GM12801 (cell line): ENCODE data around the gene YY1.

Experiments used
- CTCF ChIP-seq: IDR thresholded peaks from one replicate; pipeline ENCODE4 v1.5.1; 2011; ENCODE audit warnings: control low read depth; ENCODE audit not compliant: insufficient read length; ENCODE audit errors: extremely low read depth

Gene YY1

GRCh38 chr14:100267990-100268389 lies 29.0 kb downstream of the YY1 start:
- TF ChIP-seq CTCF, result no peak

- TF ChIP-seq CTCF, result no peak
Measured at GRCh38 chr14:100268591-100269207, 29.8 kb downstream of the YY1 start.

GRCh38 chr14:100271247-100271939 lies 32.4 kb downstream of the YY1 start:
- TF ChIP-seq CTCF, result no peak

GRCh38 chr14:100274250-100274649 lies 35.3 kb downstream of the YY1 start:
- no peak for TF ChIP-seq CTCF

GRCh38 chr14:100275214-100275613 lies 36.3 kb downstream of the YY1 start:
- TF ChIP-seq CTCF, result no peak

GRCh38 chr14:100278702-100279101 lies 39.8 kb downstream of the YY1 start:
- TF ChIP-seq CTCF, result no peak

- no peak for TF ChIP-seq CTCF
Measured at GRCh38 chr14:100279133-100279532, 40.2 kb downstream of the YY1 start.

- TF ChIP-seq CTCF, result no peak
Measured at GRCh38 chr14:100279563-100279962, 40.6 kb downstream of the YY1 start.
